ENCODE measurements around the gene DOCK2. TPM values are rescaled to one million over a fixed set of nuclear protein-coding genes. Genes with fewer than 3 reads are reported as not detected.

The DOCK2 gene
- total and polyA plus RNA-seq, 2 donors (not counting 3 experiments of a cell fraction or from before 2014, with no cell fraction given), result 0.62 to 4.8 TPM

DNA sequence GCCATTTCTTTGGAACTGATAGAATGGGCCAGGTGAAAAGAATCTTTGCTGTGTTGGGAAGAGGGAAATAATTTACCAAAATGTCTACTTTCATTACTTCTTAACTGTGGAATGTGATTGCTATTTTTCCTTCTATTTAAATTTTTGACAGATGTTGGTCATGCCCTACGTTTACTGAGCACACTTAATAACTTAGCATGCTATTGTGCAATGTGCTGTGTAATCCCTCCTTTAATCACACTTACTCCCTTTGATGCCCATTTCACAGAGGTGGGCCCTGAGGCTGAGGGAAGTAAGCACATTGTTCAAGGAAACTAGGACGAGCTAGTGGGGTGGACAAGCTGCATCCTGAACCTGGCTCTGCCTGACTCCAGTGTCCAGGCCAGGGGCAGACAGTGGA is 391.0 kb downstream of the DOCK2 start:
- Histone ChIP-seq H3K9me3 (replicated peaks; ENCODE audit: control insufficient read depth, insufficient read depth, low read length) (no peaks in the 10 kb centered on the region), H3K27ac (ENCODE audit: insufficient read depth, low read depth, low read length) (no peak overlapping the region), H3K4me1 (ENCODE audit: control insufficient read depth, extremely low read depth, insufficient read depth, low read length) (no peaks in the 10 kb centered on the region), H2AFZ (ENCODE audit: low read depth, low read length) (no peak overlapping the region), H3K9ac (replicated peaks; ENCODE audit: extremely low read depth, insufficient read depth, low read length) (no peak overlapping the region), H4K20me1 (replicated peaks; ENCODE audit: control insufficient read depth, extremely low read depth, insufficient read depth, low read length) (no peaks in the 10 kb centered on the region), H3K9me1 (replicated peaks; ENCODE audit: control insufficient read depth, extremely low read depth, insufficient read depth, low read length) (no peaks in the 10 kb centered on the region), H3K4me2 (ENCODE audit: insufficient read depth, low read length) (no peak overlapping the region), H3K79me2 (ENCODE audit: control insufficient read depth, insufficient read depth, low read length) (no peaks in the 10 kb centered on the region), H3K27me3 (ENCODE audit: control insufficient read depth in 2 of 2, insufficient read depth in 2 of 2, low read length in 2 of 2) (peaks cover 0 to 12% of the 10 kb centered on the region in 2 experiments), H3K4me3 (replicated peaks in 1 of 3; ENCODE audit: insufficient read depth in 1 of 3, low read depth in 1 of 3, low read length in 3 of 3) (no peak overlapping the region), H3K36me3 (ENCODE audit: control insufficient read depth in 2 of 2, extremely low read depth in 1 of 2, insufficient read depth in 2 of 2, low read length in 2 of 2) (no peaks in the 10 kb centered on the region)
- TF ChIP-seq, protein P1, sequence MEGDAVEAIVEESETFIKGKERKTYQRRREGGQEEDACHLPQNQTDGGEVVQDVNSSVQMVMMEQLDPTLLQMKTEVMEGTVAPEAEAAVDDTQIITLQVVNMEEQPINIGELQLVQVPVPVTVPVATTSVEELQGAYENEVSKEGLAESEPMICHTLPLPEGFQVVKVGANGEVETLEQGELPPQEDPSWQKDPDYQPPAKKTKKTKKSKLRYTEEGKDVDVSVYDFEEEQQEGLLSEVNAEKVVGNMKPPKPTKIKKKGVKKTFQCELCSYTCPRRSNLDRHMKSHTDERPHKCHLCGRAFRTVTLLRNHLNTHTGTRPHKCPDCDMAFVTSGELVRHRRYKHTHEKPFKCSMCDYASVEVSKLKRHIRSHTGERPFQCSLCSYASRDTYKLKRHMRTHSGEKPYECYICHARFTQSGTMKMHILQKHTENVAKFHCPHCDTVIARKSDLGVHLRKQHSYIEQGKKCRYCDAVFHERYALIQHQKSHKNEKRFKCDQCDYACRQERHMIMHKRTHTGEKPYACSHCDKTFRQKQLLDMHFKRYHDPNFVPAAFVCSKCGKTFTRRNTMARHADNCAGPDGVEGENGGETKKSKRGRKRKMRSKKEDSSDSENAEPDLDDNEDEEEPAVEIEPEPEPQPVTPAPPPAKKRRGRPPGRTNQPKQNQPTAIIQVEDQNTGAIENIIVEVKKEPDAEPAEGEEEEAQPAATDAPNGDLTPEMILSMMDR (IDR thresholded peaks at IDR 0.05; ENCODE audit: extremely low read depth in 1 of 2, insufficient read depth in 1 of 2, low read depth in 1 of 2, low read length in 2 of 2), result no peak
- no peak for TF ChIP-seq EZH2 (IDR thresholded peaks at IDR 0.05; ENCODE audit: borderline replicate concordance, low read depth, low read length, severe bottlenecking)
- TF ChIP-seq FOS (IDR thresholded peaks at IDR 0.05; ENCODE audit: borderline replicate concordance, insufficient read depth, low read length), result no peak
- TF ChIP-seq MYC (IDR thresholded peaks at IDR 0.05; ENCODE audit: low read depth, low read length), result no peak
- TF ChIP-seq POLR2A (IDR thresholded peaks at IDR 0.05; ENCODE audit: low read depth, low read length), result no peak
- TF ChIP-seq POLR2AphosphoS5 (IDR thresholded peaks at IDR 0.05; ENCODE audit: insufficient read depth, low read depth, low read length), result no peak
- TF ChIP-seq GATA2 (IDR thresholded peaks at IDR 0.05; ENCODE audit: insufficient read depth, insufficient read length, low read depth, low read length), result no peak
- TF ChIP-seq, protein P2, sequence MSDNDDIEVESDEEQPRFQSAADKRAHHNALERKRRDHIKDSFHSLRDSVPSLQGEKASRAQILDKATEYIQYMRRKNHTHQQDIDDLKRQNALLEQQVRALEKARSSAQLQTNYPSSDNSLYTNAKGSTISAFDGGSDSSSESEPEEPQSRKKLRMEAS (IDR thresholded peaks at IDR 0.05; ENCODE audit: insufficient read depth, insufficient read length), result no peak
- no peak for TF ChIP-seq JUN (IDR thresholded peaks at IDR 0.05; ENCODE audit: borderline replicate concordance, insufficient read depth, insufficient read length, low read depth)
- ChIA-PET CTCF (interaction anchor here (1.3 kb wide), 1 partner anchor 10 kb away, joined by 3 read pairs; no protein-coding TSS in a partner anchor), POLR2A (no interaction called here)
- no TSS peak for BruUV-seq (replicated peaks)
- dilution Hi-C loops (cut with MboI; ENCODE audit: extremely low pct_ligation_motif_present, low sequenced_read_pairs), result no loop called here
- intact Hi-C loops (cut with micrococcal nuclease), result no loop called here
- no peak for FAIRE-seq
- DNase-seq (ENCODE audit: low read depth, low spot score), result no peak
